Measurements from ENCODE around the gene EME2.

EME2 gene

GRCh38 chr16:1745900-1746692 lies 26.5 kb upstream of the EME2 start:
- DNase-seq, result no peak

DNA sequence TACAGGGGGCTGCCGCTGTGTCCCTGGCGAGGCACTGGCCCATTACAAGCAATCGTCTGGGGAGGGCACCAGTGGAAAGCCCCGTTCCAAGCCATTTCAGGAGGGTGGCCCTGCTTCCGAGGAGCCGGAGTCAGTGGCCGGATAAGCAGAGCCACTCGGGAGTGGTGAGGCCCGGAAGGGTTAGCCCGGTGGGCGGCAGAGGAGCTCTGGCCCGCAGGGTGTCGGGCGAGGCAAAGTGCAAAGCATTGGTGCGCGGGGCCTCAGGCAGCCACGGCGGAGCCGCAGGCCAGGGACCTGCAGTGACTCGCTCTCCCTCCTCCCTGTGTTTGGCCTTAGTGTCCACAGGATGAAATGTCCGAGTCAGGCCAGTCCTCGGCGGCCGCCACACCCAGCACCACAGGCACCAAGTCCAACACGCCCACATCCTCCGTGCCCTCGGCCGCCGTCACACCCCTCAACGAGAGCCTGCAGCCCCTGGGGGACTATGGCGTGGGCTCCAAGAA lies 25.9 kb upstream of the EME2 start:
- no peak for DNase-seq

DNA sequence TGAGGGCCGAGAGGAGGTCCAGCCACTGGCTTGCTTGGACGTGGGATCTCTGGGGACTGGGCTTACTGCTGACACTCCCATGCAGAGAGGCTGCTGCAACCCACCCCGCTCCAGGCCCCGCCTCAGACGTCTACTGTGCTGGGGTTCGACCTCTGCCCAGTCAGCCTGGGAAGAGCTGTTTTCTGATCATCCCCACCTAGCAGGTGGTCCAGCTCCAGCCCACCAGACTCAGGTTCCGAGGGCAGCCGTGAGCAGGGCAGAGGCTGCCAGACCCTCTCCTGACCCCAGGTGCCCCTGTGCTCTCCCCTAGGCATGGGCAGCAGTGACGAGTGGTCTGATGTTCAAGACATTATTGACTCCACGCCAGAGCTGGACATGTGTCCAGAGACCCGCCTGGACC lies 24.7 kb upstream of the EME2 start:
- DNase-seq, result no peak

DNA sequence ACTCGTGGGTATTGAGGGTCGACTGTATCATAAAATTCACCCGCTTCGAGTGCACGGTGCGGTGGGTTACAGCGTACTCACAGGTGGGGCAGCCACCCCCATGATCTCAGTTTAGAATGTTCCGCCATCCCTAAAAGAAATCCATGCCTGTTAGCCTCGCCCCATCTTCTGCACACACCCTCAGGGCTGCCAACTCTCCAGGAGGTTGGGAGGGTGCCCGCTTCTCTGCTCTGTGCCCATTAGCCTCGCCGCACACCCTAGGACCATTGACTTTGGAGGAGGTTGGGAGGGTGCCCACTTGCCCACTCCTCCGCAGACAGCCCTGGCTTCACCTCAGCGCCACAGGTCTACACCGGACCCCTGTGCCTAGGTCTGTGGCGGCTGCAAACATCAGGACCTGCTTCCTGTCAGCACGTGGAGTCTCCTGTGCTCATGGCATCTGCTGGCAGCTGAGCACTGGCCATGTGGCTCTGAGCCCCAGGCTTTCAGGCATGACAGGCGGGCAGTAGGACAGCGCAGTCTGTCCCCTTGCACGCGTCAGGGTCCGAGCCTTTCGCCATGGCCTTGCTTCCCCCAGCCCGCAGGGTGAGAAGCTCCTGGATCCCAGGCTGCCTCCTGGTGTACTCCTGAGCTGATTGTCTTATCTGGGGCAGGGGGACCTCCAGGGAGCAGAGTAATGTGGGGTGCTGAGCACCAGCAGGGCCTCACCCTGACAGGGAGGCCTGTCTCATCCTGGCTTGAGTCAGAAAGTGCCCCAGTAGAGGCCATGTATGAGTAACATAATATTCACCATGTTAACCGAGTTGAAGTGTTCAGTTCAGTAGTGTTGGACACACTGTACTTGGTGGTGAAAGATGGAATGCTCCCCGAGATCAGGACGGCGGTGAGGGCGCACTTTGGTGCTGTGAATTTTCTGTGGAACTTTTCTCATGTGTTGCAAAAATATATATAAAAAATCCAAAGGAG lies 23.2 kb upstream of the EME2 start:
- DNase-seq, result no peak

GRCh38 chr16:1751946-1752345 lies 20.7 kb upstream of the EME2 start:
- DNase-seq, result no peak

GRCh38 chr16:1752853-1753252 lies 19.8 kb upstream of the EME2 start:
- DNase-seq, result no peak

GRCh38 chr16:1754204-1754603 lies 18.4 kb upstream of the EME2 start:
- no peak for DNase-seq

DNA sequence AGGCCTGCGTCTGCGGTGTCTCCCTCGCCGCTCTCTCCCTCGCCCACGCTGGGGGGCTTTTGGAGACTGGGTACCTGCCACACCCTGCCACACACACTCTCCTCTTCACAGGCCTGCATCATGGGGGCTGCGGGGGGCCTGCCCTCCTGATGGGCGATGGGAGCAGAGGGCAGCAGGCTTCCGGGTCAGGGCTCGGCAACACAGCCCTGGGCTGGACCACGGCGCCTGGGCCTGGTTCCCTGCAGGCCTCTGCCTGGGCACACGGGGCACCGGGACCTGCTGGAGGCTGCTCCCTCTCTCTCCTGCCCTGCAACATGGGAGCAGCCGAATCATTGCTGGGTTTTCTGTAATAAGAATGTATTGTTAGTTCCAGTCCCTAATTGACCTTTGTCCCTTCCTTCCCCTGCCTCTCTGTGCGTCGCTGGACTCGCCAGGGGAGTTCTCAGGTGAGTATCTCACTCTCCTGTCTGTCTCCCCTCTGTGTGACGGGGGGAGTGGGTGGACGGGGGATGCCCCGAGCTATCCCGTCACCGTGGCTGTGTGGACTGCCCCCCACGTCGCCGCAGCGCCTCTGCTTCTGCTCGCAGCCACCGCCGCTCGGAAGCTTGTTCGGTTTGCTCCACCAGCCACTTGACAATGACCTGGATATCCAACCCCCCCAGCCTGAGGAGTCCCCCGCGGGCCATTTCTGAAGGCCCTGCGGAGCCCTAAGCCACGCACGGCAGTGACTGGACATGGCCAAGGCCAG lies 14.7 kb upstream of the EME2 start:
- no peak for DNase-seq

DNA sequence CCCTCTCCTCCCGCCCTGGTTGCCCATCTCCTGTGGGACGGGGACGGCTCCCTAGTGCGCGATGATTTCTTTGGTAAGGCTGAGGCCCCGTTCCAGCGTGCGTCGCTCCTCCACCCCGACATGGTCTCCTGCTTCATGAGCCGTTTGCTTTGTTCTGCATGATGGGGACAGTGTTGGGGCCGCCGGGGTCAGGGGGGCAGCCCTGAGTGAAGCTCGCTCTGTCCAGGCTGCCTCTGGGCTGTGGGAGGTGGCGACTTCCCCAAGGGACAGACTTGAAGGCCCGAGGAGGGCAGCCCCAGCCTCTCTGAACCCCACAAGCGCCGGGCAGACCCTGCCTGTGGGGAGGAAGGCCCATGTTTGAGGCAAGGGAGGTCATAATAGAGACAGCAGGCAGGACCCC lies 13.7 kb upstream of the EME2 start:
- DNase-seq, result no peak

DNA sequence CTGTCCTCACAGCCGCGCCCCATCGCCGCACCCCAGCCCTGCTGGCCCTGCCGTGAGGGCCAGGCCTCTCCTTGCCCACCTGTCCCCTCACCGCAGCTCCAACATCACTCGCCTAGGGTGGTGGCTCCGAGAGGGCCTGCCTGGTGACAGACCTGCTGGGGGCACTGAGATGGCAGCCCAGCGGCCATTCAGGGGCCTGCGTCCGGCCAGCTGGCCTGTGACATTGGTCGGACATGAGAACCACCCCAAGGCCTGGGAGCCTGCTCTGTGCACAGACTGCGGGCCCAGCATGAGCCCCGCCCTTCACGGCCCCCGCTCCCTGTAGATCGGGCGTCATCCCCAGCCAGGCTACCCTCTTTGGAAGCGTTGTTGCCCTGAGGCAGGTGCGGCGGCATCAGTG lies 13.1 kb upstream of the EME2 start:
- DNase-seq, result no peak

DNA sequence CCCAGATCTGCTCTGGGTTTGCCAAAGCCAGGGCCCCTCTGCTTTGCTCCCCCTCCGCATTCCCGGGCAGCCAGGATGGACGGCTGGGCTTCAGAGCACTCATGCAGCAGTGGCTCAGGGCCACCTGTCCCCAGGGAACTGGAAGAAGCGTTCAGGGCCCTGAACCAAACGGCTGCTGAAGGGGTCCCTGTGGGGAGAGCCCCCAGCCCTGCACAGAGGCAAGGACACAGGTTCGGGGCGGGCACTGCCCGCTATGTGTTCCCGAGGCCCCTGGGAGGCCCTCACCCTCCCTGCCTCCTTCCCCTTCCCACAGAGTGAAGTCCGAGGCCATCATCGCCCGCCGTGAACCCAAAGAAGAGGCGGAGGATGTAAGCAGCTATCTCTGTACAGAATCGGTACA lies 11.7 kb upstream of the EME2 start:
- DNase-seq, result no peak

GRCh38 chr16:1761751-1762150 lies 10.9 kb upstream of the EME2 start:
- no peak for DNase-seq

DNA sequence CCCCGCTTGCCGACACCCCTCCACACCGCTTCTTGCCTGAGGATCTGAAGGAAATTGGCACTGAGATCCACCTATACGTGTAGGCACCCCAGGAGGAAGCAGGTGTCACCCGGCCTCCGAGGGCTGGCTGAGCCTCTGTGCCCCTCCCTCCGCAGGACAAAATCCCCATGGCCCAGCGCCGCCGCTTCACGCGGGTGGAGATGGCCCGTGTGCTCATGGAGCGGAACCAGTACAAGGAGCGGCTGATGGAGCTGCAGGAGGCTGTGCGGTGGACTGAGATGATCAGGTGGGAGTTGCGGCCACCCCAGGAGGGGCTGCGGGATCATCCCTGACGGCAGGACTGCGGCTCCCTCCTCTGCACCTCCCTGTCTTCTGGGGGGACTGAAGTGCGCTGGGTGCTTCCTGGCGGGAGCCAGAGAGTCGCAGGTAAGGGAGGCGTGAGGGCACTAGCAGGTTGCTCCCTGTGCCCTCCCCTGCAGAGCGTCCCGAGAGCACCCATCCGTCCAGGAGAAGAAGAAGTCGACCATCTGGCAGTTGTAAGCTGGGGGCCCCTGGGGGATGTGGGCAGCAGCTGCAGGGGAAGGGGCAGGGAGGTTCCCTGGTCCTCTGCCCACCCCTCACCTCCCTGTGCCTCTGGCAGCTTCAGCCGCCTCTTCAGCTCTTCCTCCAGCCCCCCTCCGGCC lies 10.3 kb upstream of the EME2 start:
- no peak for DNase-seq

DNA sequence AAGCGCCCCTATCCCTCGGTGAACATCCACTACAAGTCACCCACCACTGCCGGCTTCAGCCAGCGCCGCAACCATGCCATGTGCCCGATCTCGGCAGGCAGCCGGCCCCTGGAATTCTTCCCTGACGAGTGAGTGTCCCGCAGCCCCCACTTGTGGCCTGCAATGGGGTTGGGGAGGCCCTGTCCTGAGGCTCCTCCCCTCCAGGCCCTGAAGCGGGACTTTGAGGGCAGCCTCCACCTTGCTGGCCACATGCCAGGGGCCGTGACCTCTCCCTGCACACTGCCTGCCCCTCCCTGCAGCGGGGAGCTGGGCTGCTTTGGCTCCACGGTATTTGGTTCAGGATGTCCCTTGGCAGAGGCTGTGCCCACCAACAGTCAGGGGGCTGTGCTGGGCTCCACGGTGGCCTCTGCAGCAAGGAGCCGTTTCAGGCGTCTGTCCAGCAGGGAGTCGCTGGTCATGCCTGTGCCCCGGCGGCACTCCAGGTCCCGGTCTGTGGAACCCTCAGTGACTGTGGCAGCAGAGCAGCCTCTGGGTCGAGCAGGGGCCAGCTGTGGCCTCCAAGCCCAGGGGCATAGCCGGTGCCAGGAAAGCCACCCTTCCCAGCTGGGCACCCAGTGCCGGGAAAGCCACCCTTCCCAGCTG lies 9.6 kb upstream of the EME2 start:
- no peak for DNase-seq

DNA sequence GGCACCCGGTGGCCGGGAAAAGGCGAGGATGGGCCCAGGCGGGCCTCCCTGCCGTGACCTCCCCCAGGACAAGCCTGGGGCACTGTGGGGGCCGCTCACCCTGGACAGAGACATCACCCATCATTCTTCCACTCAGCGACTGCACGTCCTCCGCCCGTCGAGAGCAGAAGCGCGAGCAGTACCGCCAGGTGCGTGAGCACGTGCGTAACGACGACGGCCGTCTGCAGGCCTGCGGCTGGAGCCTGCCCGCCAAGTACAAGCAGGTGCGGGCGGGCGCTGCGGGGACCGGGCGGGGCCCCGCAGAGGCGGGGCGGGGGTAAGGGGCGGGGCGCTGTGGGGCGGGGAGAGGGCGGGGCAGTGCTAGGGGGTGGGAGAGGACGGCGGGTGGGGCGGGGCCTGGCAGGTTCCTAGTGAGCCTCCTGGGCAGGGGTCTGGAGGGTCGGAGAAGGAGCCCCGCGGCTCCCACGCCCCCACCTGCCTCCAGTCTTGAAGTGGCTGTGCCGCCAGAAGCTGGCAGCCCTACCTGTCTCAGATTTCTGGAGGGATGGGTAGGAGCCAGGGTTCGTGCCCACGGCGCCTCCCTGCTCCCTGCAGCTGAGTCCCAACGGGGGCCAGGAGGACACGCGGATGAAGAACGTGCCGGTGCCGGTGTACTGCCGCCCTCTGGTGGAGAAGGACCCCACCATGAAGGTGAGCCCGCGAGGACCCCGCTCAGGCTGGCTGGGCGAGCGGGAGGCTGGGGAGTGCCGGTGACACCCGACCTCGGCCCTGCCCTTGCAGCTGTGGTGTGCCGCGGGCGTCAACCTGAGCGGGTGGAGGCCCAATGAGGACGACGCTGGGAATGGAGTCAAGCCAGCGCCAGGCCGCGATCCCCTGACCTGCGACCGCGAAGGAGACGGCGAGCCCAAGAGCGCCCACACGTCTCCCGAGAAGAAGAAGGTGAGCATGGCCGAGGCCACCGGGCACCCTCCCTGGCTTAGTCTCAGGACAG lies 8.8 kb upstream of the EME2 start:
- DNase-seq, result no peak

GRCh38 chr16:1764971-1765370 lies 7.6 kb upstream of the EME2 start:
- DNase-seq, result no peak

- no peak for DNase-seq
Measured at GRCh38 chr16:1765826-1766225, 6.8 kb upstream of the EME2 start.

DNA sequence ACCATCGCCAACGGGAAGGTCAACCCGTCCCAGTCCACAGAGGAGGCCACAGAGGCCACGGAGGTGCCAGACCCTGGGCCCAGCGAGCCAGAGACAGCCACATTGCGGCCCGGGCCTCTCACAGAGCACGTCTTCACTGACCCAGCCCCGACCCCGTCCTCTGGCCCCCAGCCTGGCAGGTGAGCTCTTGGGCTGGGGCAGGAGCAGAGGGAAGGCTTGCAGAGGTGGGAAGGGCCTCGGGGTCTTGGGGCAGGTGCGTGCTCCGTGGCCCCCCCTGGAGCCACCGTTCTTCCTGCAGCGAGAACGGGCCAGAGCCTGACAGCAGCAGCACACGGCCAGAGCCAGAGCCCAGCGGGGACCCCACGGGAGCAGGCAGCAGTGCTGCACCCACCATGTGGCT lies 6.4 kb upstream of the EME2 start:
- no peak for DNase-seq

DNA sequence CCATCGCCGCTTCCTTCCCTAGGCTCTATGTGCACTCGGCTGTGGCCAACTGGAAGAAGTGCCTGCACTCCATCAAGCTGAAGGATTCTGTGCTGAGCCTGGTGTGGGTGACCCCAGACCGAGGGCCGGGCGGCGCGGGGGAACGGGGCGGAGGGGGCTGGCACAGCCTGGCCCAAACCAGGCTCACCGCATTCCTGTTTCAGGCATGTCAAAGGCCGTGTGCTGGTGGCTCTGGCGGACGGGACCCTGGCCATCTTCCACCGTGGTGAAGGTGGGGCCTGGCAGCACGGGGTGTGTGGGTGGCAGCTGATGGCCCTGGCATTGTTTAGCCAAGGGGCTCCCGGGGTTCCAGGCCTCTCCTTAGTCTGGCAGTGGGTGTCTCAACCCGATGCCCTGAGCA lies 5.9 kb upstream of the EME2 start:
- no peak for DNase-seq

DNA sequence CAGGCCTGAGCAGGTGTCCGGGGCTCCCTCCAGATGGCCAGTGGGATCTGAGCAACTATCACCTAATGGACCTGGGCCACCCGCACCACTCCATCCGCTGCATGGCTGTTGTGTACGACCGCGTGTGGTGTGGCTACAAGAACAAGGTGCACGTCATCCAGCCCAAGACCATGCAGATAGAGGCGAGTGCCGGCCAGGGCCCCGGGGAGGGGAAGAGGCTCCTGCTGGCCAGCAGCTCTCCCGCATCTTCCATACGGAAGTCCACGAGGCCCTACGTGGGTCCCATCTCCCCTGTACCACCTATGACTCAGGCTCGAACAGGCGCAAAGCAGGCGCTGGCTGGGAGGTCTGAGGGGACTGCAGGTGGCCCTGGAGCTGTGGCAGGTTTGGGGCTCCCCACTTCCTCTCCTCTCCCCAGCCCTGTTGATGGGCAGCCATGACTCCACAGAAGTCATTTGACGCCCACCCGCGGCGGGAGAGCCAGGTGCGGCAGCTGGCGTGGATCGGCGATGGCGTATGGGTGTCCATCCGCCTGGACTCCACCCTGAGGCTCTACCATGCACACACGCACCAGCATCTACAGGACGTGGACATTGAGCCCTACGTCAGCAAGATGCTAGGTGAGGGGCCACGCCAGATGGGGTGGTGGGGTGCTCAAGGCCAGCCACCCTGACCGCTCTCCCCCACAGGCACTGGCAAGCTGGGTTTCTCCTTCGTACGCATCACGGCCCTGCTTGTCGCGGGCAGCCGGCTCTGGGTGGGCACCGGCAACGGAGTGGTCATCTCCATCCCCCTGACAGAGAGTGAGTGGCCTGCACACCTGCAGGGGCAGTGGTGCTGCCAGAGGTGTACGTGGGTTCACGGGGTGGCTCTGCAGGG lies 5.3 kb upstream of the EME2 start:
- DNase-seq, result no peak
